CD4-positive, alpha-beta T cell treated with Interferon gamma for 1 hour (primary cell): ENCODE data around the gene LIX1L.
A peak's percentile ranks its signal among the peaks of the same experiment; 100 is the strongest.

Source experiments
- DNase-seq: peaks from one replicate; pipeline ENCODE4 v3.0.0-alpha.2; 2020

Gene LIX1L

GRCh38 chr1:145962157-145963102 is 4.6 kb upstream of the LIX1L start:
- DNase-seq, result peak; percentile 7

GRCh38 chr1:145961425-145962156 is 3.8 kb upstream of the LIX1L start:
- DNase-seq, result peak; percentile 36

DNA sequence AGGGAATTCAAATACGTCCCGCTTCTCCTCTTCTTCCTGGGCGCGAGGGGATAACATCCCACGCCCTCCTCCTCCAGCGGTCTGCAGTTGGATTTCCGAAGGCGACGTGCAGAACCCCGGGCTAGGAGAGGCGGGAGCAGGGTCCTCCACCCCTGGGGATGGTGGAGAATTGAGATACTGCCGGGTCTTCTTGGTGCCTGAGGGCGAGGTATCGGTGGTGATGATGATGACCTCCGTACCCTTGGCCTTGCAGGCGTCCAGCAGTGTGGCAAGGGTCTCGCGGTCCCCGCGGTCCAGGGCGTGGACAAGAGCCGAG is 3.2 kb upstream of the LIX1L start:
- DNase-seq, result no peak

- peak; percentile 46 for DNase-seq
Measured at GRCh38 chr1:145960468-145961108, 2.8 kb upstream of the LIX1L start.

- no peak for DNase-seq
Measured at GRCh38 chr1:145959957-145960467, 2.2 kb upstream of the LIX1L start.

DNA sequence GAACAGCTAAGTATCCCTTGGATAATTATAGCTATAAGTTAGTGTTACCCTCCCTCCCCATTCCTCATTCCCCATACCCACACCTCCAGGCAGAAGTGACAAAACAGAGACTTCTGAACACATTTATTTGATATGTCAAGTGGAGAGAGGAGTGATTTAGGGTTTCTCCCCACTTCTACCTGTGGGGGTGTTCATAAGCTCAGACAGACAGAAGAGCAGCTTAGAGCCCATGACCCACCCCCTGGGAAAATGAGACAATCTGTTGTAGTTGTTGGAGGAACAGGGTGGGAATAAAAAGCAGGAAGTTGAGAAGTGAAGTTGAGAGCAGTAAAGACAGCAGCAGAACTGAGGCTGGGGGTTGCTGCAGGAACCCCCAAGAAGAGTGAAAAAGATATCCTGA is 1.5 kb upstream of the LIX1L start:
- DNase-seq, result no peak

- DNase-seq, result no peak
Measured at GRCh38 chr1:145958734-145959133, 917 bp upstream of the LIX1L start.

DNA sequence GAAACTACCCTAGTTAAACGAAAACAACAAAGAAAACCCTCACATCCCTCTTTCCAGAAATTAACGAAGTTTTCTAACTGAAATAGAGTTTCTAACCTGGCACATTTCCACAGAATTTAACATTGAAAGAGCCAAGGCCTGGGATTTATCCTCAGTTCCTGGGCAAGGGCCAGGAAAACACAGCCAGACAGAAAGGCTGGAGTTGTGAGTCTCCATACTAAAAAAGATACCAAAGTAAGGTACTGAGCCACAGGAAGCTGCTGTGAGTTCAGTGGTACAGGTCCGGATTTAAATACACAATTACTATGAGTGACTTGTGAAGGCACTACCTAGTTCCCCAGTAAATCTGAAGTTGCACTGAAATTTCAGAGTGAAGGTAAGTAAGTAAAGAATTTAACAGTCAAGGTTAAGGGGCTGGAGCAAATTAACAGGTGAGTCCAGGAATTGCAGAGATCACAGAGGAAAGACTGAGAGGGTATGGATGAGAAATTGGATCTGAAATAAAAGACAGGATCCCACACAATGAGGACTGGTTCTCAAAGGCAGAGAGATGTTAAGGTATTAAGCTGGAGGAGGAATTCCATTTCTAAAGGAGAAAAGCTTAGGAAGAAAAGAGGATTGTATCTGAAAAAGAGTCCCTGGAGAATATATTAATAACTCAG is 905 bp downstream of the LIX1L start:
- DNase-seq, result no peak

DNA sequence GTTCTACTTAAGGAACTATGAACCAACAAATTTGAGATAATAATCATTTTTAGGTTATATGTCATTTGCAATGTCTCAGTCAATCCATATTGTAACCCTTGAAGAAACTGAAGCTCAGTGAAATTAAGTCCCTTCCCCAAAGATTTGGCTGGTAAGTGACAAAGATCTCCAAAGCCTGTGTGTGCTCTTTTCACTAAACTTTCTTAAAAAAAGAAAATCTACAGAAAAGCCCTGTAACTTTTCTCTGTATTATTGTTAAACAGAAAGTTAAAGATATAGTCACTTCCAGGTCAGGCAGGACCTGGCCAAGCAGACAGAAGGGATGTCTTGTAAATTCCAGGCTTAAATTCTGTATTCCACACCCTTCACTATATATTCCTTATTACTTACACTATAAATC is 1.5 kb downstream of the LIX1L start:
- DNase-seq, result no peak

DNA sequence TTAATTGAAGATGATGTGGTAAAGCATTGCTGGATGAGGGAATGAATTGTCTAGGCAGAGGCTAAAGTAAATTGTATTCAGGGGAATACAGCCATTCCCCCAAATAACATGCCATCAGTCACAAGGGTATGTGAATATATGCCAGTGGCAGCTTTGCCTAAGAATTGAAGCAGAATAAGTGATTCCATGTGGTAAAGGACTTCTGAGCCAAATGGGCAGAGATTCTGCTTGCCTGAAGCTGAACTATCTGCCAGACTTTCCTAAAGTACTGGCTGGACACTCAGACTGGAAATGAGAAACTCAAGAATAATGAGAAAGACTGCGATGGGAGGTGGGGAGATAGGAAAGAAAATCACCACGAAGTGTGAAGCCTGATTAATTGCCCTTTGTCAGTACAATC is 2.4 kb downstream of the LIX1L start:
- DNase-seq, result no peak

- no peak for DNase-seq
Measured at GRCh38 chr1:145953861-145954260, 4.0 kb downstream of the LIX1L start.

DNA sequence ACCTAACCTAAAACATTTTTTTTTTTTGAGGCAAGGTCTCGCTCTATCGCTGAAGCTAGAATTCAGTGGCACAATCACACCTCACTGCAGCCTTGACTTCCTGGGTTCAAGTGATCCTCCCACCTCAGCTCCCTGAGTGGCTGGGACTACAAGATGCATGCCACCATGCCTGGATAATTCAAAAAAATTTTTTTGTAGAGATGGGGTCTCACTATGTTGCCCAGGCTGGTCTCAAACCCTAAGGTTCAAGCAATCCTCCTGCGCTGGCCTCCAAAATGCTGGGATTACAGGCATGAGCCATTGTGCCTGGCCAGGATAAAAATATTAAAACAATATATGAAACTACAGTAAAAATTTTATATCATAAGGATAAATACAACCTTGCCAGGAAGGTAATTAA is 4.9 kb downstream of the LIX1L start:
- DNase-seq, result no peak

DNA sequence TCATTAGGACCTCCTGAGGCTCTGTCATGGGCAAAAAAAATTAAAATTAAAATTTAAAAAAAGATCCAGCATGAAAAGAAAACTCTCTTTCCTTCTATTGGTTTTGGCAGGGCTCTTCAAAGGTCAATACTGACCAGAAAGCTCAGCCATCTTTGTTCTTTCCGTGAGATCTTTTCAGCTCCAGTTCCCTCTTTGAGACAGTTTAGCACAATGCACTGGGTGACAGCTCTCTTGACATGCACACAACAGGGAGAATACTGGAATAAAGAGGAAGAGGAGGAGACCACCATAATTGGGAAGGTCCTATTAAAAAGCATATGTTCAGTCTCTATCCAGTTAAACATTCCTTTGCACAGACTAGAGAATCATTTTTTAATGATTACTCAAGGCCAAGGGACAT is 6.3 kb downstream of the LIX1L start:
- no peak for DNase-seq

DNA sequence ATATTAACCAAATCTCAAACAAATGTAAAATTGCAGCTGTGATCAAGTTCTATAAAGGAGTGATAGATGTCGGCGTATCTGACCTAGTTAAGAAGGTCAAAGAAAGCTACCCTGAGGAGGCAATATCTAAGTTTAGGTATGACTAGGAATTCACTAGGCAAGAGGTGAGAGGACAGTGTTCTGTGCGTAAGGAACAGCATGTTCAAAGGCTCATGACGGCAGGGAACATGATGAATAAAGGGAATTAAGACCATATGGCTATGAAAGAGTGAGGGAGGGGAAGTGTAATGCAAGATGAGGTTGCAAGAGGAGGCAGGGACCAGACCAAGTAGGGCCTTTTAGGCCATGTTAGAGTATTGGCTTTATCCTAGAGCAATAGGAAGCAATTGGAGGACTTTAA is 8.6 kb downstream of the LIX1L start:
- DNase-seq, result no peak

DNA sequence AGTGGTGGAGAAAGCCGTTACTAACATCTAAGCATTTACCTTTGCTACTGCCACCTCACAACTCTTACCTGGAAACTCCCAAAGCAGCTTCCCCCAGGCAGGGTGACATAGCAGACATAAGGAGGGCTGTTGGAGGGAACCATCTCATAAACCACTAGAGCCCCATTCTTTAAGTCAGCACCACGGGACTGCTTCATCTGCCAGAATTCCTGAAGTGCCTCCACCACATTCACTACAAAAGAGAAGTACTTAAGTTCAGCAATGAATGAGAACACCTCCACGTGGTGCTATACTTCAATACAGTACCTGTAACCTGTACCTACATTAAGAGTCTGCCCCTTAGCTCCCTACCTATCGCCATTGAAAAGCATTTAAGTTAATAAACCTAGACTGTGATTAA is 10.3 kb downstream of the LIX1L start:
- DNase-seq, result no peak

DNA sequence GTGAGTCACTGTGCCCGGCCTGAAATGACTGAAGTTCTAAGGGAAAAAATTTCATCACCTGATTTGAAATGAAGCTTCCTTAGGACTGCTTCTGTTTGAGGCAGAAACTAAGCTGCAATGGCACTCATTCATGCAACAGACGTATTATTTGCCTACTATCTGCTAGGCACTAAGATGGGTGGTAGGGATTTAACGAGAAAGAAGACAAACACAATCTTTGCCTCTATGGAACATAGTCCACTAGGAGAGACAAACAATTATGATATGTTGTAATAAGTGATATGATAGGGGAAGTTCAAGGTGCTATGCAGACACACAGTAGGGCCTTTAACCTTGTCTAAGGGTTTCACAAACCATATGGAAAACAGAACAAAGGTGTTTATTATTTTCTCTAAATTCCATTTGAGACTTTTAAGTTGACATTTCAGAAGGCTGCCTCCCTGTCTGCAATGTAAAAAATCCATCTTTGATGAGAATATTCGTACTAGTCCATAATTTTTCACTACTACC is 11.3 kb downstream of the LIX1L start:
- no peak for DNase-seq

- DNase-seq, result no peak
Measured at GRCh38 chr1:145944532-145944931, 13.3 kb downstream of the LIX1L start.

- no peak for DNase-seq
Measured at GRCh38 chr1:145942871-145943270, 14.9 kb downstream of the LIX1L start.

DNA sequence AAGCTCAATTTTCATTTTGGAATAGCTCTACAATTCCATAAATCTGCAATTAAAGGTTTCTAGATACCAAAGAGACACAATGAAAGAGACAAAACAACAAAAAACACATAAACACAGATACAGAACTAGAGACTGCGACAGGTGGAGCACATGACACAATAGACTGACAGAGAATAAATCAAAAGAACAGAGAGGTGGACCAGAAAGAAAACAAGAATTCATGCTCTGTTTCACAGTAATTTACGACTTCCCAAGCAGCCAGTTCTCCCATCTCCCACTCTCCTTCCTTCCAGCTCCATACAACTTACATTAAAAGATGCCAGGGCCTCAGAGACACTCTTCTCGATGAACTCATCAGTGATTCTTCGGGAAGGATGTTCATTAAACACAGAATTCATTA is 15.4 kb downstream of the LIX1L start:
- DNase-seq, result no peak

DNA sequence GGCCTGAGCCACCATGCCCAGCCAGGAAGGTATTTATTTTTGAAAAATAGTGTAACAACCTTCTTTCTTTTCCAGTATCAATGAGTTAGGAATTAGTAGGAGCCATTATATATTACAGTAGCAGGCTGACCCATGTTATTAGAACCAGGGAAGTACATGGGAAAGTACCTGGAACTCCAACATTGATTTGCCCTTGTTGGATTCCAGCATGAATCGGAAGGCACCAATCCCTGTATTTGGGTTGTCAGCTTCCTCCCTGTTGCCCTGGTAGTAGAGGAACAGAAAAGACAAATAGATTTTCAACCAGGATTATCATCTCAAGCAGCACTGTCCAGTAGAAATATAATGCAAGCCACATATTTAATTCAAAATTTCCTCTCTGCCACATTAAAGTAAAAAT is 20.4 kb downstream of the LIX1L start:
- DNase-seq, result no peak

DNA sequence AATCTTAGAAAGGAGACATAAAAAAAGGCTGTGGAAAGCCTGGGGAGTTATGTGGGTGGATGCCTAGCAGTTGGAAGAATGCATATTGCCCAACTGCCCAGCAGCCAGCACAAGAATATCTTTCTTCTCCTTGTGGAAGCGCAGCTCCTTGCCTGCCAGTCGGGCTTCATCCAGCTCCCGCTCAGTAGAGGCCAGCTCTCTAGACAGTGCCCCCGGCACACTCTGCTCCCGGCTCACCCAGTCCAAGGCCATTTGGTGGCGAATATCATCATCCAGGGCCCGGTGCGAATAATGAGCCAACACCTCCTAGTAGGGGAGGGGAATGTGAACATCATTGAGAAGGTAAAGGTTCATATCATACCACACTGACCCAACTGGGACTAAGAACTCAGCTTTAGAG is 21.6 kb downstream of the LIX1L start:
- no peak for DNase-seq

DNA sequence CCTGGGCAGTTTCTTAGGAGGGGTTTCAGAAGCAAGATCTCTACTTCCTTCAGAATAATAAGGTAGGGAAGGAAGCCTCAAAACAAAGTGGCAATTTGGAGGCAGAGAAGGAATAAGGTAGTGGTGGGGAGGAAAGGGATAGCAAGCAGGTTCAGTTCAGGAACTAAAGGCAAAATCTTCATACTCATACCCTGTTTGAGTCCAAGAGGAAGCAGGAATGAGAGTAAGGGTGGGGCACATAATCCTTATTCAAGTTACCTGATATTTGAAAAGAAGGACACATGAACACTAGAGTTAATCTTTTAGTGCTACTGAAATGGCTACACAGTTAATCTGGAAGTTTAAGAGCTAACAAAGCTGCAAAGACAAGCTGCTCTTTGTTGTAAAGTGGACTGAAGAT is 22.1 kb downstream of the LIX1L start:
- no peak for DNase-seq

DNA sequence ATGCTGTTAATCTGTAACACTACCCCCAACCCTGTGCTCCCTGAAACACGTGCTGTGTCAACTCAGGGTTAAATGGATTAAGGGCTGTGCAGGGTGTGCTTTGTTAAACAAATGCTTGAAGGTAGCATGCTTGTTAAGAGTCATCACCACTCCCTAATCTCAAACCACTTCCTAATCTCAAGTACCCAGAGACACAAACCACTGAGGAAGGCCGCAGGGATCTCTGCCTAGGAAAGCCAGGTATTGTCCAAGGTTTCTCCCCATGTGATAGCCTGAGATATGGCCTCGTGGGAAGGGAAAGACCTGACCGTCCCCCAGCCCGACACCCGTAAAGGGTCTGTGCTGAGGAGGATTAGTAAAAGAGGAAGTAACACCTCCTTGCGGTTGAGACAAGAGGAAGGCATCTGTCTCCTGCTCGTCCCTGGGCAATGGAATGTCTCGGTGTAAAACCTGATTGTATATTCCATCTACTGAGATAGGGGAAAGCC is 25.3 kb downstream of the LIX1L start:
- DNase-seq, result peak; percentile 39
